Panc1 (cell line): Measurements from ENCODE around the gene KBTBD12. TPM values are rescaled to one million over a fixed set of nuclear protein-coding genes. Genes with fewer than 3 reads are reported as not detected.

Source experiments
- ATAC-seq: fragments of 200-7000 bp; cut with Tn5 transposase; 2 replicates; pipeline ENCODE4 v1.9.1; 2020; ENCODE audit warnings: mild to moderate bottlenecking, moderate library complexity
- BruUV-seq: library from RNA; stranded (reverse); fragments of 400-500 nt; replicated peaks from 2 replicates; lab custom pipeline; 2021; lab: Mats Ljungman, UMichigan
- CTCF ChIA-PET: fragments of 300-600 bp; sonication (Branson Sonifier 250); formaldehyde crosslinking; loops from one replicate; lab custom pipeline; 2022; ENCODE audit warnings: antibody characterized with exemption; lab: Charles Lee
- POLR2A ChIA-PET: fragments of 300-600 bp; sonication (Branson Sonifier 250); formaldehyde crosslinking; loops from one replicate; lab custom pipeline; 2022; ENCODE audit warnings: antibody characterized with exemption; lab: Charles Lee
- DNase-seq: peaks from one replicate; pipeline ENCODE4 v3.0.0-alpha.2; 2010; ENCODE audit warnings: low read depth, low spot score
- H3K27ac ChIP-seq: 2 replicates; pipeline ENCODE4 v1.5.1; 2011; ENCODE audit warnings: mild to moderate bottlenecking, low read length, inconsistent platforms
- H3K27me3 ChIP-seq: fragments of 200-500 bp; sonication (Bioruptor generic); 2 replicates; pipeline ENCODE4 v1.6.0; 2014; ENCODE audit warnings: low read length, inconsistent platforms; ENCODE audit not compliant: control insufficient read depth, insufficient read depth
- H3K36me3 ChIP-seq: fragments of 200-500 bp; sonication (Bioruptor generic); 2 replicates; pipeline ENCODE4 v1.5.1; 2014; ENCODE audit warnings: inconsistent platforms, mild to moderate bottlenecking, low read length, moderate library complexity; ENCODE audit not compliant: control insufficient read depth, insufficient read depth
- H3K4me1 ChIP-seq: 2 replicates; pipeline ENCODE4 v1.5.1; 2011; ENCODE audit warnings: inconsistent platforms, mild to moderate bottlenecking, low read length, moderate library complexity; ENCODE audit not compliant: control insufficient read depth, insufficient read depth
- H3K4me3 ChIP-seq, 2 experiments: 2 replicates each; pipeline ENCODE4 v1.5.1; 2011 to 2012; ENCODE audit warnings: low read depth in 2 of 2, low read length in 2 of 2, mild to moderate bottlenecking in 2 of 2, inconsistent platforms in 1 of 2, moderate library complexity in 1 of 2
- H3K9me3 ChIP-seq: fragments of 200-500 bp; sonication (Bioruptor generic); 2 replicates; pipeline ENCODE4 v1.5.1; 2014; ENCODE audit warnings: low read depth, mild to moderate bottlenecking, inconsistent platforms, low read length, moderate library complexity; ENCODE audit not compliant: control insufficient read depth, insufficient read depth
- CTCF ChIP-seq: fragments of 450-650 bp; IDR thresholded peaks from 2 replicates; pipeline ENCODE4 v1.5.1; 2017; ENCODE audit warnings: mild to moderate bottlenecking
- POLR2AphosphoS5 ChIP-seq: IDR thresholded peaks from 2 replicates; pipeline ENCODE4 v1.6.1; 2012; ENCODE audit warnings: mild to moderate bottlenecking, low read depth, low read length, moderate library complexity
- SIN3A ChIP-seq: IDR thresholded peaks from 2 replicates; pipeline ENCODE4 v1.6.1; 2012; ENCODE audit warnings: low read depth, mild to moderate bottlenecking, low read length, moderate library complexity, borderline replicate concordance; ENCODE audit not compliant: insufficient read depth
- TCF7L2 ChIP-seq: IDR thresholded peaks from 2 replicates; pipeline ENCODE4 v1.6.1; 2011; ENCODE audit warnings: mild to moderate bottlenecking, low read depth, low read length, inconsistent platforms
- in situ Hi-C: cut with HindIII; loops from 2 replicates; pipeline ENCODE4 v1.10.0; 2016; ENCODE audit warnings: low sequenced_read_pairs, low pct_unique_long_range_greater_than_20kb
- intact Hi-C: fragments of 100-400 bp; cut with micrococcal nuclease; formaldehyde crosslinking; loops from one replicate; pipeline ENCODE4 v1.10.0; 2022; ENCODE audit not compliant: unreplicated experiment
- total RNA-seq: library from RNA; stranded (reverse); gene quantifications from one replicate; pipeline ENCODE4 v1.2.1, GENCODE V29; 2021; ENCODE audit not compliant: unreplicated experiment
- TF ChIP-seq, protein P1 (sequence below), 2 experiments: IDR thresholded peaks; 2 replicates each; pipeline ENCODE4 v1.6.1; 2011 to 2012; ENCODE audit warnings: low read depth in 2 of 2, control low read depth in 1 of 2, low read length in 1 of 2, mild to moderate bottlenecking in 1 of 2, moderate library complexity in 1 of 2; ENCODE audit not compliant: insufficient read depth in 1 of 2

The KBTBD12 gene
- total RNA-seq, 1 experiment from 2014 or later, result 0.28 TPM

GRCh38 chr3:127984241-127984975 is 69.4 kb downstream of the KBTBD12 start:
- Histone ChIP-seq H3K9me3 (peaks cover 4% of the 10 kb centered on the region; the same call in 1 of the 2 replicates), H3K27ac (no peak overlapping the region), H3K36me3 (no peaks in the 10 kb centered on the region), H3K27me3 (no peaks in the 10 kb centered on the region), H3K4me1 (no peaks in the 10 kb centered on the region), H3K4me3 (no peak overlapping the region)
- CTCF ChIA-PET, result interaction anchor here (0.5 kb wide), 1 partner anchor 328 kb away, joined by 3 read pairs; no protein-coding TSS in a partner anchor
- no peak for TF ChIP-seq SIN3A
- TF ChIP-seq TCF7L2, result no peak
- TF ChIP-seq, protein P1, sequence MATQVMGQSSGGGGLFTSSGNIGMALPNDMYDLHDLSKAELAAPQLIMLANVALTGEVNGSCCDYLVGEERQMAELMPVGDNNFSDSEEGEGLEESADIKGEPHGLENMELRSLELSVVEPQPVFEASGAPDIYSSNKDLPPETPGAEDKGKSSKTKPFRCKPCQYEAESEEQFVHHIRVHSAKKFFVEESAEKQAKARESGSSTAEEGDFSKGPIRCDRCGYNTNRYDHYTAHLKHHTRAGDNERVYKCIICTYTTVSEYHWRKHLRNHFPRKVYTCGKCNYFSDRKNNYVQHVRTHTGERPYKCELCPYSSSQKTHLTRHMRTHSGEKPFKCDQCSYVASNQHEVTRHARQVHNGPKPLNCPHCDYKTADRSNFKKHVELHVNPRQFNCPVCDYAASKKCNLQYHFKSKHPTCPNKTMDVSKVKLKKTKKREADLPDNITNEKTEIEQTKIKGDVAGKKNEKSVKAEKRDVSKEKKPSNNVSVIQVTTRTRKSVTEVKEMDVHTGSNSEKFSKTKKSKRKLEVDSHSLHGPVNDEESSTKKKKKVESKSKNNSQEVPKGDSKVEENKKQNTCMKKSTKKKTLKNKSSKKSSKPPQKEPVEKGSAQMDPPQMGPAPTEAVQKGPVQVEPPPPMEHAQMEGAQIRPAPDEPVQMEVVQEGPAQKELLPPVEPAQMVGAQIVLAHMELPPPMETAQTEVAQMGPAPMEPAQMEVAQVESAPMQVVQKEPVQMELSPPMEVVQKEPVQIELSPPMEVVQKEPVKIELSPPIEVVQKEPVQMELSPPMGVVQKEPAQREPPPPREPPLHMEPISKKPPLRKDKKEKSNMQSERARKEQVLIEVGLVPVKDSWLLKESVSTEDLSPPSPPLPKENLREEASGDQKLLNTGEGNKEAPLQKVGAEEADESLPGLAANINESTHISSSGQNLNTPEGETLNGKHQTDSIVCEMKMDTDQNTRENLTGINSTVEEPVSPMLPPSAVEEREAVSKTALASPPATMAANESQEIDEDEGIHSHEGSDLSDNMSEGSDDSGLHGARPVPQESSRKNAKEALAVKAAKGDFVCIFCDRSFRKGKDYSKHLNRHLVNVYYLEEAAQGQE (IDR thresholded peaks at IDR 0.05; ENCODE audit: insufficient read depth in 1 of 2, low read depth in 2 of 2, low read length in 1 of 2), result no peak
- TF ChIP-seq POLR2AphosphoS5, result no peak
- TF ChIP-seq CTCF, result no peak
- DNase-seq (no peak), ATAC-seq (no peak)
- in situ Hi-C loops (no loop called here), intact Hi-C loops (no loop called here)
- no TSS peak for BruUV-seq
- POLR2A ChIA-PET, result no interaction called here

- H3K27ac ChIP-seq, result no peak overlapping the region
- in situ Hi-C loops (no loop called here), intact Hi-C loops (no loop called here)
- DNase-seq, result no peak
- no peak for ATAC-seq
- TF ChIP-seq CTCF (no peak), TCF7L2 (no peak), SIN3A (no peak), POLR2AphosphoS5 (no peak)
- TF ChIP-seq, protein P1 (IDR thresholded peaks at IDR 0.05; ENCODE audit: insufficient read depth in 1 of 2, low read depth in 2 of 2, low read length in 1 of 2), result no peak
- peaks cover 4% of the 10 kb centered on the region; the same call in 1 of the 2 replicates for H3K9me3 ChIP-seq
- no peaks in the 10 kb centered on the region for H3K36me3 ChIP-seq
- ChIA-PET CTCF (no interaction called here), POLR2A (no interaction called here)
- 0 out of 2 replicates have a peak, but pooled peaks cover 3% of the 10 kb centered on the region for H3K4me1 ChIP-seq
- no peak overlapping the region for H3K4me3 ChIP-seq
- no TSS peak for BruUV-seq
- H3K27me3 ChIP-seq, result no peaks in the 10 kb centered on the region
Measured at GRCh38 chr3:127985216-127985615, 70.2 kb downstream of the KBTBD12 start.
